ENCODE results near the gene VPREB3. TPM values are rescaled to one million over a fixed set of nuclear protein-coding genes. Genes with fewer than 3 reads are reported as not detected.

VPREB3 gene
- total RNA-seq, 2 experiments from 2014 or later, result not detected

GRCh38 chr22:23755711-23756110 is 1.5 kb upstream of the VPREB3 start:
- no peaks in the 10 kb centered on the region for H3K9me3 Mint-ChIP-seq

DNA sequence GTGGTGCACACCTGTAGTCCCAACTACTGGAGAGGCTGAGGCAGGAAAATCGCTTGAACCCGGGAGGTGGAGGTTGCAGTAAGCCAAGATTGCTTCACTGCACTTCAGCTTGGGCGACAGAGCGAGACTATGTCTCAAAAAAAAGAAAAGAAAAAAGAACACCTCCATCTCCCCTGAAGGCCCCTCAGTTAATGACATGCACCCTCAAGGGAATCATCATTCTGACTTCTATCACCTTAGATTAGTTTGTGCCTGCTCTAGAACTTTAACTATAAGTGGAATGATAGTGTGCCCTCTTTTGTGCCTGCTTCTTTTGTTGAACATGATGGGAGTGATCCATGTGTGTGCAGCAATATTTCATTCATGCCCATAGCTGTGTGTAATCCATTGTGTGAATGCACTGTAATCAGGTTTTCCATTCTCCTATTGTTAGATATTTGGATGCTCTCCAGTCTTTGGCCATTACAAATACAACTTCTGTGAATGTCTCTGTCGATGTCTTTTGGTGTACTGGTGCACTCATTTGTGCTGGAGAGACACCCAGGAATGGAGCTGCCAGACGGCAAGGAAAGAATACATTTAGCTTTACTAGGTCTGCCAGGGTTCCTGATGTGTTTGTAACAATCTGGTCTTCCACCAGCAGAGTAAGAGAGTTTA is 883 bp upstream of the VPREB3 start:
- CTCF ChIA-PET, result interaction anchor here (1.2 kb wide), 1 partner anchor 16 kb away, joined by 7 read pairs; no protein-coding TSS in a partner anchor
- peaks cover 7% of the 10 kb centered on the region for H3K4me1 Mint-ChIP-seq (ENCODE audit: low read depth)
- no peaks in the 10 kb centered on the region for H3K27me3 Mint-ChIP-seq (ENCODE audit: low read depth)
- H3K27ac Mint-ChIP-seq, result no peak overlapping the region
- intact Hi-C loops (cut with micrococcal nuclease), result no loop called here
- DNase-seq, result no peak
- no peak overlapping the region for H3K4me3 Mint-ChIP-seq
- H3K36me3 Mint-ChIP-seq (ENCODE audit: low read depth), result no peaks in the 10 kb centered on the region
- H3K9me3 Mint-ChIP-seq, result no peaks in the 10 kb centered on the region

More at GRCh38 chr22:23755711-23756110, 1.5 kb upstream of the VPREB3 start:
- Mint-ChIP-seq H3K27ac (no peak overlapping the region), H3K27me3 (ENCODE audit: low read depth) (no peaks in the 10 kb centered on the region), H3K4me3 (no peak overlapping the region), H3K4me1 (ENCODE audit: low read depth) (peaks cover 1% of the 10 kb centered on the region), H3K36me3 (ENCODE audit: low read depth) (no peaks in the 10 kb centered on the region)
- intact Hi-C loops (cut with micrococcal nuclease), result no loop called here
- CTCF ChIA-PET, result interaction anchor here (1.2 kb wide), 1 partner anchor 15 kb away, joined by 7 read pairs; no protein-coding TSS in a partner anchor
- no peak for DNase-seq

GRCh38 chr22:23753385-23753784 is 840 bp downstream of the VPREB3 start:
- Mint-ChIP-seq H3K36me3 (ENCODE audit: low read depth) (no peaks in the 10 kb centered on the region), H3K9me3 (no peaks in the 10 kb centered on the region), H3K4me1 (ENCODE audit: low read depth) (peaks cover 11% of the 10 kb centered on the region), H3K27ac (no peak overlapping the region), H3K4me3 (no peak overlapping the region), H3K27me3 (ENCODE audit: low read depth) (no peaks in the 10 kb centered on the region)
- CTCF ChIA-PET, result no interaction called here
- DNase-seq, result no peak
- intact Hi-C loops (cut with micrococcal nuclease), result loop anchor here (2.0 kb wide), 1 partner anchor 13 kb away; the partner anchor contains the start of gene CHCHD10

DNA sequence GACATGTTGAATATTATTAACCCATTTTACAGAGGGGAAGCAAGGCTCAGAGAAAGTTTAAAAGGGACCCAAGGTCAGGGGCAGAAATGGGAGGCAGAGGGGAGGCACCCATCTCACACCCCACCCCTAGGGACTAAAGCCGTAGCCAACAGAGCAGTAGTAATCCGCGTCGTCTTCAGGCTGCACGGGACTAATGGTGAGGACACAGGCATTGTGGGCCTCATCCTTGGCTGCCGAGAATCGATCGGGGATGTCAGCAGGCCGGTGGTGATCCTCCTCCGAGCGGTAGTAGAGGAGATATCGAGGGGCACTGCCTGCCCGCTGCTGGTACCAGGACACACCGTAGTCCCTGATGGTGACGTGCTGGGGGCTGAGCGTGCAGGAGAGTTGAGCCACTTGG is 1.5 kb downstream of the VPREB3 start:
- CTCF ChIA-PET, result no interaction called here
- intact Hi-C loops (cut with micrococcal nuclease), result loop anchor here (2.0 kb wide), 1 partner anchor 14 kb away; the partner anchor contains the start of gene CHCHD10
- Mint-ChIP-seq H3K27me3 (ENCODE audit: low read depth) (no peaks in the 10 kb centered on the region), H3K9me3 (no peaks in the 10 kb centered on the region), H3K36me3 (ENCODE audit: low read depth) (no peaks in the 10 kb centered on the region), H3K4me1 (ENCODE audit: low read depth) (peaks cover 11% of the 10 kb centered on the region), H3K27ac (no peak overlapping the region), H3K4me3 (peak overlapping the region; percentile 60)
- no peak for DNase-seq

GRCh38 chr22:23752090-23752691 is 2.0 kb downstream of the VPREB3 start:
- intact Hi-C loops (cut with micrococcal nuclease), result loop anchor here (2.0 kb wide), 1 partner anchor 15 kb away; the partner anchor contains the start of gene CHCHD10

DNA sequence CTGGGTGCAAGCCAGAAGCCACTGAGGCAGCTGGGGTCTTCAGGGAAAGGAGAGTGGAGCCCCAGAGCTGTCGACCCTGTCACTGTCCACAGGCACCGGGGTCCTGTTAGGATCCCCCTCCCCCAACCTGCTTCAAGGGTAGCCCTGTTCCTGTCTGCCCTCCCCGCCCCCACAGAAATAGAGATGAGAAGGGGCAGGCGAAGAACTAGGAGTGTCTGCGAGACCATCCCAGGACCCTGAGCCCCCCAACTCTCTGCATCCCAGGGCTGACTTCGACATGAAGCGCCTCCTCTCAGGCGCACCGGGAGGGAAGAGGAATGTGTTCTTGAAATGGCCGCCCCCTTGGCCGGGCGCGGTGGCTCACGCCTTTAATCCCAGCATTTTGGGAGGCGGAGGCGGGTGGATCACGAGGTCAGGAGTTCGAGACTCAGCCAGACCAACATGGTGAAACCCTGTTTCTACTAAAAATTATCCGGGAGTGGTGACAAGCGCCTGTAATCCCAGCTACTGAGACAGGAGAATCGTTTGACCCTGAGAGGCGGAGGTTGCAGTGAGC is 2.7 kb downstream of the VPREB3 start:
- no peaks in the 10 kb centered on the region for H3K27me3 Mint-ChIP-seq (ENCODE audit: low read depth)

More at GRCh38 chr22:23752090-23752691, 2.0 kb downstream of the VPREB3 start:
- CTCF ChIA-PET, result no interaction called here
- Mint-ChIP-seq H3K4me1 (ENCODE audit: low read depth) (peaks cover 11% of the 10 kb centered on the region), H3K27me3 (ENCODE audit: low read depth) (no peaks in the 10 kb centered on the region), H3K4me3 (peak overlapping the region; percentile 60), H3K27ac (no peak overlapping the region), H3K9me3 (no peaks in the 10 kb centered on the region), H3K36me3 (ENCODE audit: low read depth) (no peaks in the 10 kb centered on the region)
- DNase-seq, result no peak

DNA sequence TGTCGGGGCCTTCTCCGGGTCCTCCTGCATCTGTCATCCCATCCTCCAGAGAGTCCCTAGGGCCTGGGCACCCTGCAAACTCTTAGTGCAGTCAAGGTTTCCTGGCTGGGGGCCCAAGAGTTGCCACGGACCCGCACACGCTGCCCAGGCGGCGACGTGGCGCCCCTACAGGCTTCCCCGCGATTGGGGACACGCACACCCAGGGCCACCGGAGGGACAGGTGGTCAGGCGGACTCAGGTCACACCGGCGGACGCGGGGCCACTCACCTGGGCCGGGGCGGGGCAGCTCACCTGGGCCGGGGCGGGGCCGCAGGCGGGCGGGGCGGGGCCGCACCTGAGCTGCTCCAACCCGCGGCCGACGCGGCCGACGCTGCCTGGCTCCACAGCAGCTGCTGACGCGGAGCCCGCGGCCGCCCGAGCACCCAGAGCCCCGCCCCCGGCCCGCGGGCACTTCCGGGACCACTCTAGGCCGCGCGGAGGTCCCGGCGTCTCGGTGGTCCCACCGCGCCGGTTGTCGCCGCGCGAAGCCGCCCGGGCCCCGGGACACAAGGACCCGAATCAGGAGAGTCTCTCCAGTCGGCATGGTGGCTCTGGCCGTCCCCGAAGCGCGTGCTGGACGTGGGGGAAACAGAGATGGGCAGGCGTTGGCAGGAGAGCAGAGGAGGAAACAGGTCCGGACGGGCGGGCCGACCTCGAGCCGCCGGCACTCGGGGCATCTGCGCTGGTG is 3.3 kb downstream of the VPREB3 start, which contains the start of gene ZNF70:
Gene ZNF70, minus strand, starts transcription at position 399 of the 727 bp plus-strand sequence. CDS start 5,972 bp downstream, outside the sequence.
- intact Hi-C loops (cut with micrococcal nuclease), result loop anchor here (2.0 kb wide), 1 partner anchor 34 kb away; no protein-coding TSS in a partner anchor
- peaks cover 2% of the 10 kb centered on the region for H3K36me3 Mint-ChIP-seq (ENCODE audit: low read depth)
- H3K4me3 Mint-ChIP-seq, result peak within 1 kb of the TSS; percentile 75
- no peaks in the 10 kb centered on the region for H3K27me3 Mint-ChIP-seq (ENCODE audit: low read depth)
- CTCF ChIA-PET, result interaction anchor here (1.2 kb wide), 1 partner anchor 9 kb away, joined by 4 read pairs; no protein-coding TSS in a partner anchor
- peaks cover 11% of the 10 kb centered on the region for H3K4me1 Mint-ChIP-seq (ENCODE audit: low read depth)
- peak; percentile 81 for DNase-seq
- no peaks in the 10 kb centered on the region for H3K9me3 Mint-ChIP-seq
- no peak within 1 kb of the TSS for H3K27ac Mint-ChIP-seq

More for the DNA sequence above, 2.7 kb downstream of the VPREB3 start:
- peak overlapping the region; percentile 73 for H3K4me3 Mint-ChIP-seq
- no peak overlapping the region for H3K27ac Mint-ChIP-seq
- CTCF ChIA-PET, result no interaction called here
- intact Hi-C loops (cut with micrococcal nuclease), result loop anchor here (2.0 kb wide), 1 partner anchor 35 kb away; no protein-coding TSS in a partner anchor
- H3K36me3 Mint-ChIP-seq (ENCODE audit: low read depth), result no peaks in the 10 kb centered on the region
- DNase-seq, result no peak
- H3K9me3 Mint-ChIP-seq, result no peaks in the 10 kb centered on the region
- peaks cover 11% of the 10 kb centered on the region for H3K4me1 Mint-ChIP-seq (ENCODE audit: low read depth)

GRCh38 chr22:23750367-23750713 is 3.9 kb downstream of the VPREB3 start:
- peak overlapping the region; percentile 75 for H3K4me3 Mint-ChIP-seq
- H3K4me1 Mint-ChIP-seq (ENCODE audit: low read depth), result peaks cover 11% of the 10 kb centered on the region
- no peaks in the 10 kb centered on the region for H3K27me3 Mint-ChIP-seq (ENCODE audit: low read depth)
- peaks cover 3% of the 10 kb centered on the region for H3K36me3 Mint-ChIP-seq (ENCODE audit: low read depth)
- intact Hi-C loops (cut with micrococcal nuclease), result loop anchor here (2.0 kb wide), 1 partner anchor 34 kb away; no protein-coding TSS in a partner anchor
- no peaks in the 10 kb centered on the region for H3K9me3 Mint-ChIP-seq
- CTCF ChIA-PET, result interaction anchor here (1.2 kb wide), 1 partner anchor 9 kb away, joined by 4 read pairs; no protein-coding TSS in a partner anchor
- DNase-seq, result no peak
- H3K27ac Mint-ChIP-seq, result no peak overlapping the region

DNA sequence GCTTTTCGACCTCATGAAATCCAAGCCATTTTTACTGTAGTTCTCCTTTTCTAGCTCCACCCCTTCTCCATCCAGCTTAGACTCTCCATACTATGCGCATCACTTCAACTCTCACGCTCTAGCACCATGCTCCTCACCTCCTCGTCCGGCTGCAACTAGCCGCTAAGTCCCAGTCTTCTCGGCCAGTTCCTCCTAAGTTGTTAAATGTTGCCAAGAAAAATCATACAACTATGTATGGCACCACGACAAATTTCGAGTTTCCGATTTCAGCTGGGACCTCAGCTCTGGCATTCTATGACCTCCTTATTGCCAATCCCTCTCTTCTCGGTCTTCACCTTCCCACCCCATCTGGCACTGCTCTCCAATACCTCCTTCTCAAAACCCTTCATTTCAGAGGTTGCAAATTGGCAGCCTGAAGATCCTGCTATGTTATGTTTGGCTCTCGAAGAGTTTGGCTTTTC is 4.4 kb downstream of the VPREB3 start:
- peaks cover 11% of the 10 kb centered on the region for H3K4me1 Mint-ChIP-seq (ENCODE audit: low read depth)
- H3K36me3 Mint-ChIP-seq (ENCODE audit: low read depth), result peaks cover 7% of the 10 kb centered on the region
- H3K9me3 Mint-ChIP-seq, result peaks cover 4% of the 10 kb centered on the region
- intact Hi-C loops (cut with micrococcal nuclease), result loop anchor here (2.0 kb wide), 1 partner anchor 33 kb away; no protein-coding TSS in a partner anchor
- no peak overlapping the region for H3K27ac Mint-ChIP-seq
- peak overlapping the region; percentile 75 for H3K4me3 Mint-ChIP-seq
- DNase-seq, result no peak
- no peaks in the 10 kb centered on the region for H3K27me3 Mint-ChIP-seq (ENCODE audit: low read depth)
- CTCF ChIA-PET, result interaction anchor here (1.2 kb wide), 1 partner anchor 10 kb away, joined by 4 read pairs; no protein-coding TSS in a partner anchor

DNA sequence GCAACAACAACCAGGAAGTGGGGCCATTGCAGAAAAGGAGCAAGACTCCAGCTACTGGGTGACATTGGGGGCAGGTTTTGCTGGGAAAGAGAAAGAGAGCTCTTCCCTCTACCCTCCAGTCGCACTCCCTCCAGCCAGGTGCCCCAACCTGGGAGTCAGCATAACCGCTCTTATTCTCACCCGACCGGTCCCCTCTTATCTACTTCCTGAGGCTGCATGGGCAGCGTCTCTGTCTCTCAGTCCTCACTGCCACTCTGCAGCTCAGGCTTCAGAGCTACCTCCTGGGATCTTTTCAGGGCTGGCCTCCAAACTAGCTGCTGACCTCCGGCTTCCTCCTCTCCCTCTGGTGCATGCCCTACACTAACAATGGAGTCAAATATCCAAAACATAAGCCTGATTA is 8.4 kb downstream of the VPREB3 start:
- CTCF ChIA-PET, result no interaction called here
- intact Hi-C loops (cut with micrococcal nuclease), result no loop called here
- H3K36me3 Mint-ChIP-seq (ENCODE audit: low read depth), result peaks cover 20% of the 10 kb centered on the region
- no peak for DNase-seq
- no peak overlapping the region for H3K27ac Mint-ChIP-seq
- no peak overlapping the region for H3K4me3 Mint-ChIP-seq
- H3K4me1 Mint-ChIP-seq (ENCODE audit: low read depth), result peaks cover 10% of the 10 kb centered on the region
- no peaks in the 10 kb centered on the region for H3K27me3 Mint-ChIP-seq (ENCODE audit: low read depth)
- H3K9me3 Mint-ChIP-seq, result peaks cover 16% of the 10 kb centered on the region

DNA sequence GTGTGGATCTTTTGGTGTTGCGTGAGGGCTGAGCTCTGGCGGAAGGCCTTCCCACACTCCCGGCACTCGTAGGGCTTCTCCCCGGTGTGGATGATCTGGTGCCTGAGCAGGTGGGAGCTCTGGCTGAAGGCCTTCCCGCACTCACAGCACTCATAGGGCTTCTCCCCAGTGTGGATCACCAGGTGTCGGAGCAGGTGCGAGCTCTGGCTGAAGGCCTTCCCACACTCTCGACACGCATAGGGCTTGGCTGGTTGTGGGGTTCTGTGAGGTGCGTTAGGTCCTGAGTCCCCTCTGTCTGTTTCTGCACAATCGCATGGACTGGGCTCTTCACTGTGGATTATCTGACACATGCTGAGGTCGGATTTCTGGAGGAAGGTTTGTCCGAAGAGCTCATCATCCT is 9.7 kb downstream of the VPREB3 start:
- Mint-ChIP-seq H3K9me3 (peaks cover 16% of the 10 kb centered on the region), H3K36me3 (ENCODE audit: low read depth) (peaks cover 20% of the 10 kb centered on the region), H3K27me3 (ENCODE audit: low read depth) (no peaks in the 10 kb centered on the region), H3K4me3 (no peak overlapping the region), H3K4me1 (ENCODE audit: low read depth) (no peaks in the 10 kb centered on the region), H3K27ac (no peak overlapping the region)
- intact Hi-C loops (cut with micrococcal nuclease), result no loop called here
- DNase-seq, result no peak
- CTCF ChIA-PET, result interaction anchor here (0.6 kb wide), 1 partner anchor 923 kb away, joined by 3 read pairs; no protein-coding TSS in a partner anchor

GRCh38 chr22:23744001-23744400 is 10.2 kb downstream of the VPREB3 start:
- intact Hi-C loops (cut with micrococcal nuclease), result no loop called here
- Mint-ChIP-seq H3K36me3 (ENCODE audit: low read depth) (peaks cover 20% of the 10 kb centered on the region), H3K27ac (no peak overlapping the region), H3K4me3 (no peak overlapping the region), H3K9me3 (peaks cover 16% of the 10 kb centered on the region), H3K4me1 (ENCODE audit: low read depth) (no peaks in the 10 kb centered on the region), H3K27me3 (ENCODE audit: low read depth) (no peaks in the 10 kb centered on the region)
- CTCF ChIA-PET, result no interaction called here
- DNase-seq, result no peak
